ENCODE results near the gene SFTPA1.

- TF ChIP-seq EZH2 (IDR thresholded peaks at IDR 0.05; ENCODE audit: low read length, unreplicated experiment) (no peak), EZH2phosphoT487 (IDR thresholded peaks at IDR 0.05; ENCODE audit: borderline replicate concordance, low read length) (no peak), CTCF (conservative IDR thresholded peaks at IDR 0.05; ENCODE audit: low read depth, low read length) (no peak)
Observed at GRCh38 chr10:79593377-79593776, 17.4 kb upstream of the SFTPA1 start.

All from PC-3 (cell line).